GM12801 (cell line): ENCODE data around the gene AFF3.

ENCODE experiments used
- TF ChIP-seq, protein P1 (sequence below): IDR thresholded peaks from one replicate; pipeline ENCODE4 v1.5.1; 2011; ENCODE audit warnings: control low read depth; ENCODE audit not compliant: insufficient read length; ENCODE audit errors: extremely low read depth

Gene AFF3

DNA sequence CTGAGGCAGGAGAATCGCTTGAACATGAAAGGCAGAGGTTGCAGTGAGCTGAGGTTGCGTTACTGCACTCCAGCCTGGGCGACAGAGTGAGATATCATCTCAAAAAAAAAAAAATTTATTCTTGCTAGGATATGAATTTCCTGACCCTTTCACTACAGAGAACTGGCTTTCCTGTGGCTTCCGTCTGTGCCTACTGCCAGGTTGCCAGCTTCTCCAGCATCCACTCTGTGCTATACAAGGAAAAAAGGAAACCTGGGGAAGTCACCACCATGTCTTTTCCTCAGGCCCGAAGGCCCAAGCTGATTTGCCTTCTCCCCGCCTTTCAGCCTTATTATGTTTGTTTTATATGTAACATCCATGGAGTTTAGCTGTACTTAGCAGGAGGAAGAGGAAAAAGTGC, 530.6 kb downstream of the AFF3 start:
- TF ChIP-seq, protein P1, sequence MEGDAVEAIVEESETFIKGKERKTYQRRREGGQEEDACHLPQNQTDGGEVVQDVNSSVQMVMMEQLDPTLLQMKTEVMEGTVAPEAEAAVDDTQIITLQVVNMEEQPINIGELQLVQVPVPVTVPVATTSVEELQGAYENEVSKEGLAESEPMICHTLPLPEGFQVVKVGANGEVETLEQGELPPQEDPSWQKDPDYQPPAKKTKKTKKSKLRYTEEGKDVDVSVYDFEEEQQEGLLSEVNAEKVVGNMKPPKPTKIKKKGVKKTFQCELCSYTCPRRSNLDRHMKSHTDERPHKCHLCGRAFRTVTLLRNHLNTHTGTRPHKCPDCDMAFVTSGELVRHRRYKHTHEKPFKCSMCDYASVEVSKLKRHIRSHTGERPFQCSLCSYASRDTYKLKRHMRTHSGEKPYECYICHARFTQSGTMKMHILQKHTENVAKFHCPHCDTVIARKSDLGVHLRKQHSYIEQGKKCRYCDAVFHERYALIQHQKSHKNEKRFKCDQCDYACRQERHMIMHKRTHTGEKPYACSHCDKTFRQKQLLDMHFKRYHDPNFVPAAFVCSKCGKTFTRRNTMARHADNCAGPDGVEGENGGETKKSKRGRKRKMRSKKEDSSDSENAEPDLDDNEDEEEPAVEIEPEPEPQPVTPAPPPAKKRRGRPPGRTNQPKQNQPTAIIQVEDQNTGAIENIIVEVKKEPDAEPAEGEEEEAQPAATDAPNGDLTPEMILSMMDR: no peak

- TF ChIP-seq, protein P1: no peak
Observed at GRCh38 chr2:99611034-99611433, 531.4 kb downstream of the AFF3 start.

DNA sequence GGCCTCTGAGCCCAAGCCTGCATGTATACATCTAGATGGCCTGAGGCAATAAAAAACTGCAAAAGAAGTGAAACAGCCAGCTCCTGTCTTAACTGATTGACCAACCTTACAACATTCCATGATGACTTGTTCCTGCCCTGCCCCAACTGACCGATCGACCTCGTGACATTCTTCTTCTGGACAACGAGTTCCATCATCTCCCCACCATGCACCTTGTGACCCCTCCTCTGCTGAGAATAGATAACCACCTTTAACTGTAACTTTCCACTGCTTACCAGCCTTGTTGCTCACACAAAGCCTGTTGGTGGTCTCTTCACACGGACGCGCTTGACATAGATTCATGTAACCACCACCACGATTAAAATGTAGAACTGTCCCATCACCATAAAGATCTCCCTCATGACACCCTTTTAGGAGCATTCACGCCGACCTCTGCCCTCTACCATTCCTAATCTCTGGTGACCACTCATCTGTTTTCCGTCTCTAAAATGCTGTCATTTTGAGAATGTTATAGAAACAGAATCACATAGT, 532.5 kb downstream of the AFF3 start:
- TF ChIP-seq, protein P1: no peak

DNA sequence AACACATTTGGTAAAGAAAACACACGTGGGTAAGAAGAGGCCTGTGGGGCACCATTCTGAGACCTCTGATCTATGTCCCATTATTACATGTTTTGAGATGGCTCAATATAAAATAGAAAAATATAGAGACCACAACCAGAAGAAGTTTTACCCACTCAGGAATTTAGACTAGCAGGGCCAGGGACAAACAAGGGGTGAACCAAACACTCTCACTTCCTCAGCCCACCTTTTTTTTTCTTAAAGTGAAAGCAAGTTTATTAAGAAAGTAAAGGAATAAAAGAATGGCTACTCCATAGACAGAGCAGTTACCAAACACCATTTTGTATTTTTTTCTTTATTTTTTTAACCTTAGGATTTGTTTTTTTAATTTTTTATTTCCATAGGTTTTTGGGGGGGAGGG, 533.5 kb downstream of the AFF3 start:
- TF ChIP-seq, protein P1: no peak

- TF ChIP-seq, protein P1: no peak
Observed at GRCh38 chr2:99607861-99608491, 534.4 kb downstream of the AFF3 start.

- TF ChIP-seq, protein P1: no peak
Observed at GRCh38 chr2:99607454-99607853, 534.9 kb downstream of the AFF3 start.

- TF ChIP-seq, protein P1: no peak
Observed at GRCh38 chr2:99605036-99605435, 537.4 kb downstream of the AFF3 start.
